HG03378 (cell line): ENCODE data around the gene ASIC3.

Source experiments
- ATAC-seq: cut with Tn5 transposase; IDR thresholded peaks from one replicate; pipeline ENCODE4 v1.9.1; 2021; ENCODE audit warnings: mild to moderate bottlenecking, moderate library complexity; ENCODE audit not compliant: unreplicated experiment

The ASIC3 gene

DNA sequence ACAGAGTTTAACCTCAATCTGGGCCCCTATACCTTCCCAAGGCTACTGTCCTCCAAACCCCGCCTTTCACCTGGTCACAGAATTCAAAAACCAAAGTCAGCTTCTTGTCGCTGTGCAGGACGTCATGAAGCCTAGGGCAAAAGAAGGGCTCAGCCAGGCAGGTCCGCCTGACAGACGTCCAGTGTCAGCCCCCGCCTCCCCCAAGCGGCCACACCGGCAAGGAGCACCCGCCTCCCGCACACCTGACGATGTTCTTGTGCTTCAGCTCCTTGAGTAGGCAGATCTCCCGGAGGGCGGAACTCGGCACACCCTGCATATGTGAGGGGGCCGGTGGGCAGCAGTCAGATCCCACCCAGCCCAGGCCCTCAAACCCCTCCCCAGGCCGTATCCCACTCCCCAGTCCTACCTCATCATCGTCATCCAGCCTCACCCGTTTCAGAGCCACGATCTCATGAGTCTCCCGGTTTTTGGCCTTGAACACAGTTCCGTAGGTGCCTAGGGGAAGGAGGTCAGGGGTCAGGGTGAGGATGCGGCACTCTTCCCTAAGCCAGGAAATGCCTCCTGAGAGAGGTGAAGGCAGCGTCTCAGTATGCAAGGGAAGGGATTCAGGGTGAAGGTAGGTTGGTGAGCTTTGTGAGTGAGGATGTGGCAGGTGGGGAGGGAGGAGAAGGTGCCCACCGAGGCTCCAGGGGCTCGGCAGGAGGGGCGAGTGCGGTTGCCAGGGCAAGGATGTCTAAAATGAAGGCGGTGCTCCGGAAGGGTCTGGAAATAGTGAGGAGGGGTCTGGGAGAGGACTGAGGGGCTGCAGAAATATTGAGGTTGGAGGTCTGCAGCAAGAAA lies 8.6 kb downstream of the ASIC3 start:
- ATAC-seq: no peak

DNA sequence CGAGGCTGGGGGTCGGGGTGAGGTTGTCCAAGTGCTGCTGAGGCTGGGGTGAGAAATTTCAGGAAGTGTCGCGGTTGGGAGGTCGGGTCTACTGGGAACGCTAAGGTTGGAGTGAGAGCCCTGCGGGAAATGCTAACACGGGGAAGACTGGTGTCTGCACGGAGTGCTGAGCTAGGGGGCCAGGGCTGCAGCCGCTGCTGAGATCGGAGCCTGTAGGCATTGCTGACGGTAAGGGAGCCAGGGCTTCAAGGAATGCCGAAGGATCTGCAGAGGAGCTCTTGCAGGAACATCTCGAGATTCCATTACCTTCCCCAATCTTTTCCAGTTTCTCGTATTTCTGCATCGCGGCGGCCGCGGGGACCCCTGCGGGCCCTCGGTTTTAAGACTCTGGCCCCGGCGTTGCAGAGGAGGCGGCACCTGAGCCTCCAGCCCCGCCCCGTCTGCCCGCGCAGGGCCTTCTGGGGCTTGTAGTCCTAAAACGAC lies 9.2 kb downstream of the ASIC3 start, which contains the start of gene CDK5:
TSS of gene CDK5 (minus strand) at position 392 of the 483 bp plus-strand sequence. CDS start at position 343, 49 bp downstream.
- peak; percentile 16 for ATAC-seq

DNA sequence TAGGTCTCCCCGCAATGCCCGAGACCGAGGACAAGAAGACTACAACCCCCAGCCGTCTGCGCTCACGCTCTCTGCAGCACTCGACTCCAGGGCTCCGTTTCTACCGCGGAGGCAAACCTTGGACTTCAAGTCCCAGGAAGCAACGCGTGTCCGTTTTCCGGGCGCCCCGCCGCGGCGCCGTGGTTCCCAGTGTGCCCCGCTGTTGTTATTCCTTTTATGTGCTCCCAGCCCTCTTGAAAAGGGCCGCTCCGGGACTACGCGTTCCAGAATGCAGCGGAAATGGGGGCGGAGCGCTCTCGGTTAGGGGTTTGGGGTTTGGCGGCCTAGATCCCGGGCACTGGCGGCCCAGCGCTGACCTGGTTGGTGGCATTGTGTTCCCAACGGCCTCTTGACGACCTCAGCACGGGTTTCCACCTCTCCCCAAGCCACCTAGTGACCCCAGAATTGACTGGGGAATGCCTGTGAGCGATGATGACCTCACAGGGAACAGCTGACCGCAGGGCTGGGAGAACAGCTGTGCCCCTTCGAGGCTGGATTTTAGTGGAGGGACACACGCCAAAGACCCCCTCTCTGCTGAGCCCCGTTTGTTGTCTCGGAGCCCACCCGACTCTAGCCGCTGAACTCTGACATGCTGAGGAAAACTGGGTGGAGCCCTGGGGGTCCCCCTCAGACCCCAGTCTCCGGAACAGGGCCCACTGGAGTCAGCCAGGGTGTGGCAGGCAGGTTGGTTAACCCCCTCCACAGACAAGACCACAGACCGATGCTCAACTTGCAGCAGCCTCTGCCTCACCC lies 9.9 kb downstream of the ASIC3 start:
- ATAC-seq: peak; percentile 85

DNA sequence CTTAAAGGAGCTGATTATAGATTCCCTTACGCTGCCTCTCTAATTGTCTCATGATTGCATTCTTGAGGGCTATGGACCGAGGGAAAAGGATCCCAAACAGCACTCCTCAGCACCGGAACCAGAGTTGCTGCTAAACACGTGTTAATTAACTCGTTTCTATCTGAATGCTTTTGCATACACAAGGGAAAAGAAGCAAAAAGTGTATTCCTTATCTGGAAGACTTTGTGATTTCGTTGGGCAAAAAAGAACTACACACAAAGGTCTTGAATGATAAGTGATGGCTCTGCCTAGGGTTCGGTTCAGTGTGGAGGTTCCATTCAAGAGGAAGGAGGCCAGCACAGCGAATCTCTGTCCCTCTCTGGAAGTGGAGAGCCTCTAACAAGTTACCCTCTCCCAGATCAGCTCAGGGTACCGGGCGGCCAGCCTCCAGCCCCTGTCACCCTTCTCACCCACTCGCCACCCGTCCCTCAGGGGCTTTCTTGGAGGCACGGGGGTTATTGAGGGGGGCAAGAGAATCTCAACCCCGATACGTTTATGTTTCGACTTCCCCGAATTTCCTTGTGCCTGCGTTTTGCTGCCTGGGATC lies 10.5 kb downstream of the ASIC3 start:
- no peak for ATAC-seq

DNA sequence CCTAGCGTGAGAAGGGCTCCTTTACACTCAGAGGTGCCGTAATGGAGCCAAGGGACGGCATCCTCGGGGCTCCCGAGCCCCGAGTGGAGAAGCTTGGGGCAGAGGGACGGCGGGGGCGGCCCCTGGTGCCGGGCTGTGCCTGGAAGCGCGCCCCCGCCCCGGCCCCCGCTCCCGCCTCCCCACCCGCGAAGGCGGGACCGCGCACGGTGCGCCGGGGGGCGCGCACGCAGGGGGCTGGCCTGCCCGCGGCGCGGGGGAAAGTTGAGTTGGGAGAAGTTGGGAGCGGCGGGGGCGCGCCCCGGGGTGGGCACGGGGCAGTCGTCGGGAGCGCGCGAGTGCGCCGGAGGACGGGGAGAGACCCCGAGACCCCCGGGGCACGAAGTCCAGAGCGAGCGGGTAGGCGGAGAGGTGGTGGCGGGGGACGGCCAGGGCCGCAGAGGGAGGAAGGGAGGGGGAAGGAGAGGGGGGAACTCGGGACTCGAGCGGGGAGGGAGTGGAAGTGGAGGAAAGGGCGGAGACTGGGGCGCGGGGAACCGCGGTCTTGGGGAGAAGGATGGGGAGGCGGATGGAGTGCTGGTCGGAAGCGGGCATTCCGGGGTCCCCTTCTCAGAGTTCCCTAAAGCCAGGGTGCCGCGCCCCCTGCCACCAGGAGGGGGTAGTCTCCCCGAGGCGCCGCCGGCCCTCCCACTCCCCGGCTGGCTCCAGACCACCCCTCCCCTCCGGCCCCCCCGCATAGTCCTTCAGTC lies 11.2 kb downstream of the ASIC3 start, which contains the start of gene SLC4A2:
TSS of gene SLC4A2 (plus strand) at position 223 of the 746 bp plus-strand sequence. CDS start 2,399 bp downstream, outside the sequence.
- no peak for ATAC-seq

DNA sequence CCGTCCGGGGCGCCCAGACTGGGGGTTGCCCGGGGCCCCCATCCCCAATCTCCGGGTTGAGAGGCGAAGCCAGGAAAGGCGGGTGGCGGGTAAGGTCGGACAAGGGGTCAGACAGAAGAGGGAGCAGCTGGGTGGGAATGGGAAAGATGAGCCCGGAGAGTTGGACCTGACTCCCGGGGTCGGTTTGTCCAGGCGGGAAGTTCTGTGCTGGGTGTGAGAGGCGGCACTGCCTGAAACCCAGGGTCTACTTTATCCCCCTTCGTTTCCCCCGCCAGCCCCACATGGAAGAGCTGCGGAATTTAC lies 11.7 kb downstream of the ASIC3 start:
- ATAC-seq: no peak

DNA sequence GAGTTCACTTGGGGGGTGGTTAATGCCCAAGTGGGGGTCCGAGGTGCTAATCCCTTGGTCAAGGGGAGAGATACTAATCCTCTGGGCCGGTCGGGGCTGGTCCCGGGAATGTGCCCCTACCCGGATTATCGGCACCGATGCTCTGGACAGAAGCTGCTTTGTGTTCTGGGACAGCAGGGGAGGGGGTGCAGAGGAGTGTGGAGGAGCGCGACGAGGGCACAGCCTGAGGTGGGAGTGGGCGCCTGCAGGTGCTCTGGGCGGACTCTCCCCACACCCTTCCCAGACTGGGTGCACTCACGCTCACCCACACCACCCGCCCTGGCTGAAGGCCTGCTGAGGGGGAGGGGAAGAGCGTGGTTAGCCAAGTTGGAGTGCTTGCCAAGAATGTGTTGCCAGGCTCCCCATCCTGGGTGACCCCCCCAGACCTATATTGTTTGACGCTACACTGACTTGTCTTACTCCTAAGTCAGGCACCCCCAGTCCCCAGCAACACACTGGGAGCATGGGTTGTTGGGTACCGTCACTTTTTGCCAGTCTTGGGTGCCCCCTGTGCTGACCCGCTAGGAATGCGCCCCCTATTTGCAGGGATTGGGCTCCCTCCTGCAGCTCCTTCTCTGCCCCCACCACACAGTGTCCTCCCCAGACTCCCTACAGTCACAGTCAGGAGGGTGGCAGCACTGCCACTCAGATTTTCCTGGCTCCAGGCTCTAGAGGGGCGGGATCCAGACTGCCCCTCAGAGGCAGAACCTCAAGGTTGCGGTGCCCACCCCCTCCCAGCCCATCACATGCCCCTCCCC lies 12.3 kb downstream of the ASIC3 start:
- no peak for ATAC-seq

DNA sequence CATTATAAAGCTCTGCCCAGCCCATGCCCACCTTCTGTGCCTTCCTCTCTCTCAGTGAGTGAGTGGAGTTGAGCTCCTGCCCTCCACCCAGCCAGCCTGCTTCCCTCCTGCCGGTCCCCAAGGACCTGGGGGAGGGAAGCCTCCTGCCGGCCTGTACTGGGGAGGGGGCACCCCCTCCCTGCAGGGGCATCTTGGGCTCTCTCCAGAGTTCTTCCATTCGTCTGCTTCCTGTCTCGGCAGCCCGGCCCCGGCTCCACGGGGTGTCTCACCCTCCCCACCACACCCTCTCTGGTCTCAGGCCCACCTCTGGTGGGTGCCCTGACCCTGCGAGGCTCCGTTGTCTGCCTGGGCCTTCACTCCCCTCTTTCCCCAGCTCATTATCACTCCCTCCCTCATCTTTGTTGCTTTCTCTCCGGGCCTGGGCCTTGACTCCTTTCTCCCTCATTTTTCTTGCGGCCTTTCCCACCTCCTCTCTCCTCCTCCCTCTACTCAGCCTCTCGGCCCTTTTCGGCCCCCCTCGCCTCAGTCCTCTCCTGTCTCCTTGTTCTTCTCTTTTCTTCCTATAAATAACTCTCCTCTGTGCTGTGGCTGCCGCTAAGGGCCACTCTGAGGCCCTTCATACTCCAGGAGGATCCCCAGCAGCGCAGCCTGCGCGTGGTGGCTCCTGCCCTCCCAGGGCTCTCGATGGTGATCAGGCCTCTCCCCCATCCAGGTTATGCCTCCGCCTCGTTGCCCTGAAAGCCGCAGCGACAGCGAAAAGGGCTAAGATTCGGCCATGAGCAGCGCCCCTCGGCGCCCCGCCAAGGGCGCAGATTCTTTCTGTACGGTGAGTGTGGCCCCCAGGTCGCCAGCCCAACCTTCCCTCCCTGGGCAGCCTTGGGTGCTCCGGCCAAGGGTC lies 13.1 kb downstream of the ASIC3 start:
- ATAC-seq: no peak

DNA sequence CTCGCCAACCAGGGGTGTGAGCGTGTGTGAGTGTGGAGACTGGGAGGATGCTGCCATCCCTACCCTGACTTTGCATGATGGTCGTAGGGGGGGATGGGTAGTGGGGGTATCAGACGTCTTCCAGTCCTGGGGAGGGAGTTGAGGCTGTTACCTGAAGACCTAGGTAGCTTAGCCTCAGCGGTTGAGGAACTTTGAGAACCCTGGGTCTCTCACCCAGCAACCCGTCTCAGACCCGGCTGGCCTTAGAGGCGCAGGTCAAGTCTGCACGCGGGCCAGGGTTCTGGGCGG lies 13.7 kb downstream of the ASIC3 start:
- no peak for ATAC-seq

DNA sequence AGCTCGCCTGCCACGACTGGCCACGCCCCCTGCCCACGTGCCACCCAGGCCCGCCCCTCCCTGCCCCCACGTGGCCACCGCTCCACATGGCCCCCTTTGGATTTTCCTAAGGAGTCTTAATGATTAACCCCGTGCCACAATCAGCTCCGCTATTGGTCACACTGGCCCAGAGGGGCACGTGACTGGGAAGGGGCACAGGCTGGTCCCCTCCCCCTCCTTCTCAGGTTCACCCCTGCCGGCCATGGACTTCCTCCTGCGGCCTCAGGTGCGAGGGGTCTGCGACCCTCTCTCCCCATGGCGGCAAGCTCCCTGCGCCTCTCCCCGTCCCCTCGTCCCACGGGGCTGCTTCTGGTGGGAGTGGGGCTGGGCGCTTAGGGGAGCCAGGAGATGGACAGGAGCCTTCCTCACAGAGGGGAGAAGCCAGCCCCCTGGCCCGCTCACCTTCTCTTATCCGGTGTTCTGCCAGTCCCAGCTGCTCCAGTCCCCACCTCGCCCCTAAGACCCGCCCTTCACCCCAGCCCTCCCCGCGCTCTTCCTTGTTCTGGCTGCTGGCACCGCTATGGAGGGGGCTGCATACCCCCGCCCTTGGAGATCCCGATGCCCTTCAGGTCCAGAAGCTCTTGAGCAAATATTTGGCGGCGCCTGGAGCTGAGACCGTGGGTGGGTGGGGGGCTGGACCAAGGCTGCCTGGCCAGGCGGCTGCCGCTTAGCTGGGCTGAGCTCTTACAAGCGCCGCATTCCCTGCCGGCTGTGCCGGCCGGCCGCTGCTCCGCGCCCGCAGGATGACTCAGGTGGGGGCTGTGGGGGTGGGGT lies 14.3 kb downstream of the ASIC3 start:
- no peak for ATAC-seq

DNA sequence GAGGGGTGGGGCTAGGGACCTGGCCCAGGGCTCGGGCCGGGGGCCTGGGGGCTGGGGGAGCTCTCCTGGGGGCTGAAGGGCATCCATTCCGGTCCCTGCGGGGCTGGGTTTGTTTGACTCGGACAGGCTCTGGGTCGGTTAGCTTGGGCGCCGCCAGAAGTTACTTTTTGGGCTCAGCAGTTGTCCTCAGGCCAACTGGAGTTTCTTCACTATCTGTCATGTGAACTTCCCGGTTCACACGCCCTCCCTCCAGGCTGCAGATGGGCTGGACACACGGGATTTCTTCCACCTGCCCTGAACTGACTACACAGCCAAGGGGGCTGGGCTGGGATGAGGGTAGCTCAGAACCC lies 14.9 kb downstream of the ASIC3 start:
- no peak for ATAC-seq

DNA sequence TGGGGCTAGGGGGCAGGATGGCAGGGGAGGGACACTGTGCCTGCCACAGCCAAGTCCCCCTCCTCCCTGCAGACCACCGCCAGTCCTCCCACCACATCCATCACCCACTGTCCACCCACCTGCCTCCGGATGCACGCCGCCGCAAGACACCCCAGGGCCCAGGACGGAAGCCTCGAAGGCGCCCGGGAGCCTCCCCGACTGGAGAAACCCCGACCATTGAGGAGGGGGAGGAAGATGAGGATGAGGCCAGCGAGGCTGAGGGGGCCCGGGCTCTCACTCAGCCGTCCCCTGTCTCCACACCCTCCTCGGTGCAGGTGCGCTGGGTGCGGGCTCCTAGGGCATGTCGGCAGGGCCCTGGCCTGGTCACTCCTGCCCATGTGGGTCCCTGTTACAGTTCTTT lies 16.1 kb downstream of the ASIC3 start:
- no peak for ATAC-seq

DNA sequence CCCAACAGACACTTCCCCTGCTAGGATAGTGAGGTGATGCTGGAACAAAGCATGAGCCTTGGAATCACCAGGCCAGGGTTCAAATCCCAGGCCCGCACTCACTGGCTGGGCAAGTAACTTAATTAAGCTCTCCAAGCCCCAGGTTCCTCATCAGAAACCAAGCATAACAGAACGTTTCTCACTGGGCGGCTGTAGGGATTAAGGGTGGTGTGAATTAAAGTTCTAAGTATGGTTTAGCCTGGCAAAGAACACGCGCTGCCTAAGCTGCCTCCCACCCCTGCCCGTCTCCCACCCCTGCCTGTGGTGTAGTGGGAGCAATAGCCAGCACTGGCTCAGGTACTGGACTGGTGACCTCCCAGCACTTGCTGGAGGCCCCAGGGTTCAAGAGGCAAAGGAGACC lies 16.7 kb downstream of the ASIC3 start:
- ATAC-seq: no peak

DNA sequence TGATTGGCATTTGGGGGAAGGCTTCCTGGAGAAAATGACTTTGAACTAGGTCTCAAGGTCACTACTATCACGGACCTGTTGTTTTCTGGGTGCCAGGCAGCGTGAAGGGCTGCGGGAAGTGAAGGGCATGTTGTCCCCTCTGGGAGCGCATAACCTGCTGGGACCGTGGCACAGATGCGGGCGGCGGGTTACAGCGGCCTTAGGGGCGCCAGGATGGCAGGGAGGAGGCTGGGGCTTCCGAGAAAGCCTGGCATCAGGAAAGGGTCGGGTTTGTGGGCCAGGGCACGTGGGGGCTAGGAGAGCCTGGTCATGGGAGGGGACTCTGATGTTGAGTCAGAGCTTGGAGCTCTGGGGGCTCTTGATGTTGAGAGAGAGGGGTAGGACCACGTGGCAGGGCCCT lies 17.2 kb downstream of the ASIC3 start:
- ATAC-seq: no peak

DNA sequence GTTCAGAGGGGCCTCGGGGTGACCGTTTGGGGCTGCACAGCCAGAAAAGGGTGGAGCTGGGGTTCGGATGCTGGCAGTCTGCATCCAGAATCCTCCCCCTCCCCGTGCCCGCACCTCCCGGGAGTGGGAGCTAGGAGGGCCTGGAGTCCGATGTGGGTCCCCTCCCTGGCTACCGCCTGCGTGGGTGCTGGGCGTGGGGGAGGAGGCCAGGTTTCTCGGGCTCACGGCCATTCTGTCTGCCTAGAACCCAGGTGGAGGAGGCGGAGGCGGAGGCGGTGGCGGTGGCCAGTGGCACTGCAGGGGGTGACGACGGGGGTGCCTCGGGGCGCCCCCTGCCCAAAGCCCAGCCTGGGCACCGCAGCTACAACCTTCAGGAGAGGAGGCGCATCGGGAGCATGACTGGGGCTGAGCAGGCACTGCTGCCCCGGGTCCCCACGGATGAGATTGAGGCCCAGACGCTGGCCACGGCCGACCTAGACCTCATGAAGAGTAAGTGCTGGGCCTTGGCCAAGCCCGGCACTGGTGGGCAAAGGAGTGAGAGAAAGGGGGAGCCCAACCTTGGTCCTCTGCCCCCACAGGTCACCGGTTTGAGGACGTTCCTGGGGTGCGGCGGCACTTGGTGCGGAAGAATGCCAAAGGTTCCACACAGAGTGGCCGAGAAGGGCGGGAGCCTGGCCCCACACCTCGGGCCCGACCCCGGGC lies 18.1 kb downstream of the ASIC3 start:
- no peak for ATAC-seq

DNA sequence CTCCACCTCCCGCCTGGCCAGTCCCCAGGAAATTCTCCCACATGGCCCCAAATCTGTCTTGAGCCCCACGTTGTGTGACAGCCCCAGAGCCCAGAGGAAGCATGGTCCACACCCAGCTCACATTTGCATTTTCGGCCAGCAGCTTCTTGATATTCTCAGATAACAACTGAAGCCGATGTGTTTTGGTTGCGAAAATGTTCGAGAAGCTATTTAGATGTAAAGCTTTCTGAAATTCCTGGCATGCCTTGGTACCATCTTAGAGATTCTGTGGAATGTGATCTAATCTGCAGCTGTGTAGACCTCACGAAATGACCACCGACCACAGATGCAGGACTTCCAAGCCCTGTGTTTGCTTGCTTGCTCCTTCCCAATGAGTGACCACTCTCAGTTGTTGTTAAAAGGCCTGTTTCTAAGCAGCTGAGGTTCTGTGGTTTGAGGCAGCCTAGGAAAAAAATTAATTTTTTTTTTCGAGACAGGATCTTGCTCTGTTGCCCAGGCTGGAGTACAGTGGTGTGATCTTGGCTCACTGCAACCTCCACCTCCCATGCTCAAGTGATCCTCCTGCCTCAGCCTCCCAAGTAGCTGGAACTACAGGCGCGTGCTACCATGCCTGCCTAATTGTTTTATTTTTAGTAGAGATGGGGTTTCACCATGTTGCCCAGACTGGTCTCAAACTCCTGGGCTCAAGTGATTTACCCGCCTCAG lies 19.9 kb downstream of the ASIC3 start:
- no peak for ATAC-seq

DNA sequence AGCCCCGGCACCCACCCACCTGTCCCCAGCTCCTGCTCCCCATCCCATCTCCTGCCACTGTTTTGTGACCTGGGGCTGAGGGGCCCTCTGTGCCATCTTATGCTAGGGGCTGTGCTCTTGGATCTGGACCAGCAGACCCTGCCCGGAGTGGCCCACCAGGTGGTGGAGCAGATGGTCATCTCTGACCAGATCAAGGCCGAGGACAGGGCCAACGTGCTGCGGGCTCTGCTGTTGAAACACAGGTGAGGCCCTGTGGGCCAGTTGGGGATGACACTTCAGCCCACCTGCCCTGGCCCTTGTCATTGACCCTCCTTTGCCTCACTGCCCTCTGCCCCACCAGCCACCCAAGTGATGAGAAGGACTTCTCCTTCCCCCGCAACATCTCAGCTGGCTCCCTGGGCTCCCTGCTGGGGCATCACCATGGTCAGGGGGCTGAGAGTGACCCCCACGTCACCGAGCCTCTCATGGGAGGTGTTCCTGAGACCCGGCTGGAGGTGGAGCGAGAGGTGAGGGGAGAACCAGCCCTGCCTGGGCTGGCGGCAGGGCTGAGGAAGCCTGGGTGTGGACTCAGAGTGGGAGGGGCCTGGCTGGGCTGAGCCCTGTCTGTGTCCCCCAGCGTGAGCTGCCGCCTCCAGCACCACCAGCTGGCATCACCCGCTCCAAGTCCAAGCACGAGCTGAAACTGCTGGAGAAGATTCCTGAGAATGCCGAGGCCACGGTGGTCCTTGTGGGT lies 21.7 kb downstream of the ASIC3 start:
- no peak for ATAC-seq
